Astrocyte (in vitro differentiated cells and primary cell): ENCODE measurements around the gene MAP4K4. TPM values are rescaled to one million over a fixed set of nuclear protein-coding genes. Genes with fewer than 3 reads are reported as not detected.

ENCODE experiments used
- DNase-seq: peaks from one replicate; pipeline ENCODE4 v3.0.0-alpha.2; 2010; ENCODE audit warnings: low read depth
- FAIRE-seq: peaks from 2 replicates; lab custom pipeline; 2011; peaks lifted over from hg19 to GRCh38; lab: Jason Lieb, UNC
- H2AFZ ChIP-seq: 2 replicates; pipeline ENCODE4 v1.6.0; 2012; ENCODE audit warnings: low read depth, low read length, inconsistent platforms
- H3K27ac ChIP-seq: 2 replicates; pipeline ENCODE4 v1.5.1; 2011; ENCODE audit warnings: low read depth, low read length, inconsistent platforms
- H3K27me3 ChIP-seq: 2 replicates; pipeline ENCODE4 v1.6.0; 2011; ENCODE audit warnings: low read length, inconsistent platforms; ENCODE audit not compliant: insufficient read depth
- H3K36me3 ChIP-seq: 2 replicates; pipeline ENCODE4 v1.5.1; 2011; ENCODE audit warnings: low read length, inconsistent platforms; ENCODE audit not compliant: insufficient read depth
- H3K4me1 ChIP-seq: 2 replicates; pipeline ENCODE4 v1.5.1; 2011; ENCODE audit warnings: low read length, inconsistent platforms; ENCODE audit not compliant: insufficient read depth
- H3K4me2 ChIP-seq: 2 replicates; pipeline ENCODE4 v1.6.0; 2012; ENCODE audit warnings: low read length, inconsistent platforms
- H3K4me3 ChIP-seq: 2 replicates; pipeline ENCODE4 v1.5.1; 2011; ENCODE audit warnings: low read depth, mild to moderate bottlenecking, low read length, inconsistent platforms; ENCODE audit not compliant: insufficient read depth
- H3K79me2 ChIP-seq: 2 replicates; pipeline ENCODE4 v1.6.0; 2012; ENCODE audit warnings: mild to moderate bottlenecking, low read length, inconsistent platforms; ENCODE audit not compliant: insufficient read depth
- H3K9ac ChIP-seq: 2 replicates; pipeline ENCODE4 v1.6.0; 2012; ENCODE audit warnings: mild to moderate bottlenecking, low read length, inconsistent platforms
- H3K9me3 ChIP-seq: 2 replicates; pipeline ENCODE4 v1.5.1; 2012; ENCODE audit warnings: low read depth, mild to moderate bottlenecking, low read length, inconsistent platforms; ENCODE audit not compliant: insufficient read depth
- H4K20me1 ChIP-seq: 2 replicates; pipeline ENCODE4 v1.6.0; 2012; ENCODE audit warnings: low read length, inconsistent platforms; ENCODE audit not compliant: insufficient read depth
- H3K27ac Mint-ChIP-seq: one replicate; pipeline ENCODE4 v1.8.0; 2021; ENCODE audit warnings: mild to moderate bottlenecking, mixed read lengths; ENCODE audit not compliant: unreplicated experiment
- H3K27me3 Mint-ChIP-seq: one replicate; pipeline ENCODE4 v1.8.0; 2021; ENCODE audit warnings: low read depth, mixed read lengths; ENCODE audit not compliant: unreplicated experiment
- H3K36me3 Mint-ChIP-seq: one replicate; pipeline ENCODE4 v1.8.0; 2021; ENCODE audit warnings: low read depth, mixed read lengths; ENCODE audit not compliant: unreplicated experiment
- H3K4me1 Mint-ChIP-seq: one replicate; pipeline ENCODE4 v1.8.0; 2021; ENCODE audit warnings: low read depth, mixed read lengths; ENCODE audit not compliant: unreplicated experiment
- H3K4me3 Mint-ChIP-seq: one replicate; pipeline ENCODE4 v1.8.0; 2021; ENCODE audit warnings: mild to moderate bottlenecking, moderate library complexity, mixed read lengths; ENCODE audit not compliant: unreplicated experiment
- H3K9me3 Mint-ChIP-seq: one replicate; pipeline ENCODE4 v1.8.0; 2021; ENCODE audit warnings: mild to moderate bottlenecking, mixed read lengths; ENCODE audit not compliant: unreplicated experiment
- CTCF ChIP-seq: IDR thresholded peaks from 2 replicates; pipeline ENCODE4 v1.5.1; 2011; ENCODE audit warnings: low read depth, mild to moderate bottlenecking, inconsistent platforms, low read length, moderate library complexity; ENCODE audit not compliant: insufficient read depth
- EZH2 ChIP-seq: IDR thresholded peaks from 2 replicates; pipeline ENCODE4 v1.6.1; 2012; ENCODE audit warnings: mild to moderate bottlenecking, low read length, inconsistent platforms; ENCODE audit not compliant: insufficient read depth
- total RNA-seq: library from RNA; stranded (reverse); gene quantifications from 2 replicates; pipeline ENCODE4 v1.2.1, GENCODE V29; 2021

MAP4K4 gene
- total RNA-seq, 1 donor from 2014 or later = 231 TPM

DNA sequence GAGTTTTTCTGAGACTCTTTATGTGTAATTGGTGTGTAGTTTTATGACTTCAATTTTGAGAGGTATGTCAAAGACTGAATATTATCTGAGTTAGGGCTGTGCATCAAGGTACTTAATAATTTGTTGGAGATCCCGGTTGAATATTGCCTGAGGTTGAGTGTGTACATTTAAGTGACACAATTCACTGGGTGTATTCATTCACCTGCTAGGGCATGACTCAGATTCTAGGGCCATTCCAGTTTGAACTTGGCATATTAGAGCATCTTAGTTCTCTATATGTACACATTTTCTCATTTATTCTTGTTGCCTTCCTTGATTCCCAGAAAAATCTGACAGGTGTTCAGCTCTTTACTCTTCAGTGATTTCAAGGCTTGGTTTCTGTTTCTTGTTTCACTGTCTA lies 12.5 kb downstream of the MAP4K4 start:
- Histone ChIP-seq H2AFZ (no peak overlapping the region), H3K4me2 (peak overlapping the region; percentile 37), H4K20me1 (peaks cover 76% of the 10 kb centered on the region), H3K27me3 (no peaks in the 10 kb centered on the region), H3K4me3 (no peak overlapping the region), H3K9me3 (no peaks in the 10 kb centered on the region), H3K27ac (peak overlapping the region; percentile 4), H3K36me3 (peaks cover 6% of the 10 kb centered on the region), H3K4me1 (peaks cover 22% of the 10 kb centered on the region), H3K9ac (no peak overlapping the region), H3K79me2 (peaks cover 100% of the 10 kb centered on the region)
- Mint-ChIP-seq H3K9me3 (peaks cover 2% of the 10 kb centered on the region), H3K27me3 (no peaks in the 10 kb centered on the region), H3K4me1 (peaks cover 42% of the 10 kb centered on the region), H3K27ac (no peak overlapping the region), H3K36me3 (peaks cover 5% of the 10 kb centered on the region), H3K4me3 (no peak overlapping the region)
- TF ChIP-seq EZH2 = no peak
- no peak for TF ChIP-seq CTCF
- DNase-seq (no peak), FAIRE-seq (no peak)

DNA sequence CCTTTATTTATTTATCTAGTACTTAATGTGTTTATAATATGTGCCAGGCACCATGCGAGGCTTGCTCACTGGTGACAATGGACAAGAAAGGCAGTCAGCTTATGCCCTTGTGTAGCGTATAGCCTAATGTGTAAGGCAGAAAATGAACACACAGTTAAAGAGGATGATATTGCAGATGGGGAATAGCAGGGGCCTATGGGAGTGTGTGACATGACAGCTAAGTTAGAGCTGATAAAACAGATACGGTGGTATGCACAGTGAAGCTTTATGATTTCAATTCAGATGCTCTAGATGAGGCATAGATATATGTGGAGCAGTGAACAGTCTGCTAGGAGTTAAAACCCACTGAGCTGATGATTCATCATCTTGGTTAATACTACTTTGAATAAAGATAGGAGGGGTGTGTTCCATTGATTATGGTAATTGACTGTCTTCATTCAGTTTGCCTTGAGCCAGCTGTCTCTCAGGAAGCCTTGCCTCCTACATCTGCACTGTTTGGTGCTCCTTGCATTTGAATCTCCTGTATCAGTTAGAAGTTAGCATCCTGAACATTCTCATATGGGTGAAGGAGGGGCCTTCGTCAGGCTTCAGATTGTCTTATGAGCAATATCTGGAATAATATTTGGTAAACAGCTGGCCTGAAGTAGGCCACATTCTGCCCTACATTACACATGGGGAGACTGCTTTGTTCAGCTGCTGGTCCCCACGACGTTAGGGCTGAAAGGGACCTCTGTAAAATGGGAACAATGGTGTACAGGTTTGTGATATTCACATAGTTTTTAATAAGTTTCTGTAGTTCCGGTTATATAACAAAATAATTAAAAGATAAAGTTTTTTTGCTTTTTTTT lies 13.2 kb downstream of the MAP4K4 start:
- Histone ChIP-seq H3K27me3 (no peaks in the 10 kb centered on the region), H3K36me3 (peaks cover 6% of the 10 kb centered on the region), H2AFZ (no peak overlapping the region), H3K27ac (peak overlapping the region; percentile 4), H4K20me1 (peaks cover 83% of the 10 kb centered on the region), H3K4me2 (peak overlapping the region; percentile 37), H3K79me2 (peaks cover 100% of the 10 kb centered on the region), H3K4me1 (peaks cover 22% of the 10 kb centered on the region), H3K9ac (no peak overlapping the region), H3K9me3 (no peaks in the 10 kb centered on the region), H3K4me3 (no peak overlapping the region)
- DNase-seq = peak; percentile 59
- H3K27ac Mint-ChIP-seq = no peak overlapping the region
- TF ChIP-seq EZH2 (no peak), CTCF (no peak)
- no peak overlapping the region for H3K4me3 Mint-ChIP-seq
- peaks cover 2% of the 10 kb centered on the region for H3K9me3 Mint-ChIP-seq
- H3K4me1 Mint-ChIP-seq = peaks cover 35% of the 10 kb centered on the region
- H3K27me3 Mint-ChIP-seq = no peaks in the 10 kb centered on the region
- no peak for FAIRE-seq
- H3K36me3 Mint-ChIP-seq = peaks cover 6% of the 10 kb centered on the region

- Mint-ChIP-seq H3K36me3 (peaks cover 6% of the 10 kb centered on the region), H3K27ac (peak overlapping the region; percentile 1), H3K4me1 (peaks cover 25% of the 10 kb centered on the region), H3K27me3 (no peaks in the 10 kb centered on the region), H3K4me3 (no peak overlapping the region), H3K9me3 (no peaks in the 10 kb centered on the region)
- H3K36me3 ChIP-seq = no peaks in the 10 kb centered on the region
- H3K4me3 ChIP-seq = no peak overlapping the region
- peaks cover 99% of the 10 kb centered on the region for H3K79me2 ChIP-seq
- DNase-seq (no peak), FAIRE-seq (no peak)
- no peak overlapping the region for H2AFZ ChIP-seq
- H3K9me3 ChIP-seq = no peaks in the 10 kb centered on the region
- no peak for TF ChIP-seq EZH2
- TF ChIP-seq CTCF = no peak
- H3K4me1 ChIP-seq = peaks cover 22% of the 10 kb centered on the region
- H3K27me3 ChIP-seq = no peaks in the 10 kb centered on the region
- H4K20me1 ChIP-seq = peaks cover 89% of the 10 kb centered on the region
- H3K27ac ChIP-seq = no peak overlapping the region
- H3K4me2 ChIP-seq = no peak overlapping the region
- H3K9ac ChIP-seq = no peak overlapping the region
Observed at GRCh38 chr2:101714118-101714517, 16.6 kb downstream of the MAP4K4 start.
